HEK293T (cell line): ENCODE data around the gene NUDT22.

ENCODE experiments used
- CTCF ChIA-PET: fragments of 350-600 bp; formaldehyde crosslinking; extraction: SDS; loops from one replicate; lab custom pipeline; 2021; ENCODE audit warnings: antibody characterized with exemption, inconsistent platforms; lab: Yijun Ruan, JAX
- POLR2A ChIA-PET: fragments of 350-600 bp; formaldehyde crosslinking; extraction: SDS; loops from one replicate; lab custom pipeline; 2020; ENCODE audit warnings: antibody characterized with exemption, inconsistent platforms; lab: Yijun Ruan, JAX
- DNase-seq: peaks from one replicate; pipeline ENCODE4 v3.0.0; 2012; ENCODE audit warnings: mixed read lengths; ENCODE audit errors: extremely low spot score
- ARNT ChIP-seq: fragments of 450-650 bp; IDR thresholded peaks from 2 replicates; pipeline ENCODE4 v1.6.1; 2017; ENCODE audit warnings: mild to moderate bottlenecking
- BHLHE40 ChIP-seq: fragments of 450-650 bp; IDR thresholded peaks from 2 replicates; pipeline ENCODE4 v1.6.1; 2016; ENCODE audit warnings: mild to moderate bottlenecking, moderate library complexity, borderline replicate concordance
- CTBP1 ChIP-seq: fragments of 450-650 bp; IDR thresholded peaks from 2 replicates; pipeline ENCODE4 v1.6.1; 2016; ENCODE audit warnings: borderline replicate concordance
- ELF4 ChIP-seq: fragments of 450-650 bp; IDR thresholded peaks from 2 replicates; pipeline ENCODE4 v1.6.1; 2017; ENCODE audit warnings: antibody characterized with exemption
- FOXA1 ChIP-seq: fragments of 450-650 bp; IDR thresholded peaks from 2 replicates; pipeline ENCODE4 v1.6.1; 2016; ENCODE audit warnings: mild to moderate bottlenecking
- FOXK2 ChIP-seq: fragments of 450-650 bp; IDR thresholded peaks from 2 replicates; pipeline ENCODE4 v1.6.1; 2016; ENCODE audit warnings: mild to moderate bottlenecking
- FOXM1 ChIP-seq: fragments of 450-650 bp; IDR thresholded peaks from 2 replicates; pipeline ENCODE4 v1.6.1; 2017; ENCODE audit warnings: mild to moderate bottlenecking, borderline replicate concordance
- HDGF ChIP-seq: fragments of 450-650 bp; IDR thresholded peaks from 2 replicates; pipeline ENCODE4 v1.6.1; 2017; ENCODE audit warnings: antibody characterized with exemption, borderline replicate concordance
- L3MBTL2 ChIP-seq: fragments of 450-650 bp; conservative IDR thresholded peaks from 2 replicates; pipeline ENCODE4 v1.6.1; 2016; ENCODE audit warnings: mild to moderate bottlenecking
- LEF1 ChIP-seq: fragments of 450-650 bp; IDR thresholded peaks from 2 replicates; pipeline ENCODE4 v1.6.1; 2017; ENCODE audit warnings: mild to moderate bottlenecking, borderline replicate concordance
- NFRKB ChIP-seq: fragments of 450-650 bp; IDR thresholded peaks from 2 replicates; pipeline ENCODE4 v1.6.1; 2016; ENCODE audit warnings: mild to moderate bottlenecking, moderate library complexity
- SP1 ChIP-seq: fragments of 450-650 bp; IDR thresholded peaks from 2 replicates; pipeline ENCODE4 v1.6.1; 2017
- SUZ12 ChIP-seq: fragments of 450-650 bp; IDR thresholded peaks from 2 replicates; pipeline ENCODE4 v1.6.1; 2016; ENCODE audit warnings: mild to moderate bottlenecking
- TARDBP ChIP-seq: fragments of 450-650 bp; IDR thresholded peaks from 2 replicates; pipeline ENCODE4 v1.6.1; 2016
- ZNF384 ChIP-seq: fragments of 450-650 bp; IDR thresholded peaks from 2 replicates; pipeline ENCODE4 v1.6.1; 2016
- TF ChIP-seq, protein P1 (sequence below): fragments of 450-650 bp; IDR thresholded peaks from 2 replicates; pipeline ENCODE4 v1.6.1; 2016

Gene NUDT22

DNA sequence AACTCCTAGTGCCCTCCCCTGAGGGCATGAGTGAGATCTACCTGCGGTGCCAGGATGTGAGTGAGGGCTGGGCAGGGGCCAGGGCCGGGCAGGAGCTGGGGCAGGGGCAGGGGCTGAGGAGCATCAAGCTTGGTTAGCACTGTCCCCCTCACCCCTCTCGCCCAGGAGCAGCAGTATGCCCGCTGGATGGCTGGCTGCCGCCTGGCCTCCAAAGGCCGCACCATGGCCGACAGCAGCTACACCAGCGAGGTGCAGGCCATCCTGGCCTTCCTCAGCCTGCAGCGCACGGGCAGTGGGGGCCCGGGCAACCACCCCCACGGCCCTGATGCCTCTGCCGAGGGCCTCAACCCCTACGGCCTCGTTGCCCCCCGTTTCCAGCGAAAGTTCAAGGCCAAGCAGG, 5.8 kb upstream of the NUDT22 start:
- DNase-seq: no peak
- TF ChIP-seq HDGF (no peak), ARNT (no peak), LEF1 (no peak), SUZ12 (no peak), BHLHE40 (no peak), NFRKB (no peak), TARDBP (no peak), ZNF384 (no peak)
- ChIA-PET POLR2A (no interaction called here), CTCF (no interaction called here)

DNA sequence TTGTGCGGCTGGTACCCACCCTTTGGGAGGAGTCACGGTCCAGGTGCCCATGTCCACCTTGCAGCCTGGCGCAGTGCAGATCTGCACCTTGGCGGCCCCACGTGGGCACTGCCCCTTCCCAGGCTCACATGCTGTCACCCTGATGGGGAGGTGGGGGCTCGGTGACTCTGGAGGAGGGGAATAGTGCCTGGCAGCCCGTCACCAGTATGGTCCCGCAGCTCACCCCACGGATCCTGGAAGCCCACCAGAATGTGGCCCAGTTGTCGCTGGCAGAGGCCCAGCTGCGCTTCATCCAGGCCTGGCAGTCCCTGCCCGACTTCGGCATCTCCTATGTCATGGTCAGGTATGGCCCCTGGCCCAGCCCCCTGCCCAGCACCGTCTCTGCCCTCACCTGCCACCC, 5.3 kb upstream of the NUDT22 start:
- DNase-seq: no peak
- ChIA-PET POLR2A (no interaction called here), CTCF (no interaction called here)
- TF ChIP-seq FOXK2 (no peak), ELF4 (no peak), SUZ12 (no peak), NFRKB (no peak), TARDBP (no peak), LEF1 (no peak), FOXA1 (no peak), CTBP1 (no peak), FOXM1 (no peak), ARNT (no peak), SP1 (no peak), L3MBTL2 (no peak), BHLHE40 (no peak), ZNF384 (no peak), HDGF (no peak)
- TF ChIP-seq, protein P1, sequence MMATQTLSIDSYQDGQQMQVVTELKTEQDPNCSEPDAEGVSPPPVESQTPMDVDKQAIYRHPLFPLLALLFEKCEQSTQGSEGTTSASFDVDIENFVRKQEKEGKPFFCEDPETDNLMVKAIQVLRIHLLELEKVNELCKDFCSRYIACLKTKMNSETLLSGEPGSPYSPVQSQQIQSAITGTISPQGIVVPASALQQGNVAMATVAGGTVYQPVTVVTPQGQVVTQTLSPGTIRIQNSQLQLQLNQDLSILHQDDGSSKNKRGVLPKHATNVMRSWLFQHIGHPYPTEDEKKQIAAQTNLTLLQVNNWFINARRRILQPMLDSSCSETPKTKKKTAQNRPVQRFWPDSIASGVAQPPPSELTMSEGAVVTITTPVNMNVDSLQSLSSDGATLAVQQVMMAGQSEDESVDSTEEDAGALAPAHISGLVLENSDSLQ: no peak

DNA sequence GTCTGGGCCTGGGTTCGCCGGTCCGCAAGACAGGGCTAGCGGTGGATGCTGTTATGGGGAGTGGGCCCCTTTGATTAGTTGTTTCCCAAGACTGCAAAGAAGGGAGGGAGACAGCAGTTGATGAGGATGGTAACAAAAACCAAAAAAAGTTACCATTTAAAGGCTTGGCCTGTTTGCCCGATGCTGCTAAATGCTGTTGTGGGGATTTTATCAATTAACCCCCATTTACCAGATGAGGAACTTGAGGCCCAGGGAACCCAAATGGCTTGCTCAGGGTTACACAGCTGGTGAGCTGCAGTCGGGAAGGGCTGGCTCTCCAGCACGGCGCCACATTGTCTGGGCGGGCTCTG, 3.4 kb upstream of the NUDT22 start:
- POLR2A ChIA-PET: interaction anchor here (2.5 kb wide), 1 partner anchor 37 kb away, joined by 8 read pairs; the partner anchor contains the start of gene STIP1
- DNase-seq: no peak
- TF ChIP-seq LEF1 (no peak), FOXM1 (no peak), L3MBTL2 (no peak), SUZ12 (no peak), TARDBP (no peak), FOXA1 (no peak)
- CTCF ChIA-PET: no interaction called here

DNA sequence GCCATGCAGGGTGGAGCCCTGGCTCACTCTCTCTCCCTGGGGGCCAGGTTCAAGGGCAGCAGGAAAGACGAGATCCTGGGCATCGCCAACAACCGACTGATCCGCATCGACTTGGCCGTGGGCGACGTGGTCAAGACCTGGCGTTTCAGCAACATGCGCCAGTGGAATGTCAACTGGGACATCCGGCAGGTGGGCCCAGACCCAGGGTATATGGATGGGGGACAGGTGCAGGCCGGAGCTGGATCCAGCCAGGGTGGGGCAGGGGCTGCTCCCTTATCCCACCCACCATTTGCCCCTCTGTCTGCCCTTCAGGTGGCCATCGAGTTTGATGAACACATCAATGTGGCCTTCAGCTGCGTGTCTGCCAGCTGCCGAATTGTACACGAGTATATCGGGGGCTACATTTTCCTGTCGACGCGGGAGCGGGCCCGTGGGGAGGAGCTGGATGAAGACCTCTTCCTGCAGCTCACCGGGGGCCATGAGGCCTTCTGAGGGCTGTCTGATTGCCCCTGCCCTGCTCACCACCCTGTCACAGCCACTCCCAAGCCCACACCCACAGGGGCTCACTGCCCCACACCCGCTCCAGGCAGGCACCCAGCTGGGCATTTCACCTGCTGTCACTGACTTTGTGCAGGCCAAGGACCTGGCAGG, 2.9 kb upstream of the NUDT22 start:
- no peak for DNase-seq
- CTCF ChIA-PET: interaction anchor here (1.7 kb wide), 1 partner anchor 19 kb away, joined by 4 read pairs; no protein-coding TSS in a partner anchor
- TF ChIP-seq NFRKB (no peak), ELF4 (no peak), FOXA1 (no peak), ZNF384 (no peak), HDGF (no peak), SUZ12 (no peak), LEF1 (no peak), L3MBTL2 (no peak), ARNT (no peak), SP1 (no peak), FOXM1 (no peak), CTBP1 (no peak), TARDBP (no peak)
- TF ChIP-seq, protein P1: no peak
- POLR2A ChIA-PET: interaction anchor here (0.6 to 2.5 kb wide), 3 partner anchors 12 to 38 kb away, joined by 3 to 8 read pairs (median 5); partner anchors contain the start of genes FKBP2 and STIP1

DNA sequence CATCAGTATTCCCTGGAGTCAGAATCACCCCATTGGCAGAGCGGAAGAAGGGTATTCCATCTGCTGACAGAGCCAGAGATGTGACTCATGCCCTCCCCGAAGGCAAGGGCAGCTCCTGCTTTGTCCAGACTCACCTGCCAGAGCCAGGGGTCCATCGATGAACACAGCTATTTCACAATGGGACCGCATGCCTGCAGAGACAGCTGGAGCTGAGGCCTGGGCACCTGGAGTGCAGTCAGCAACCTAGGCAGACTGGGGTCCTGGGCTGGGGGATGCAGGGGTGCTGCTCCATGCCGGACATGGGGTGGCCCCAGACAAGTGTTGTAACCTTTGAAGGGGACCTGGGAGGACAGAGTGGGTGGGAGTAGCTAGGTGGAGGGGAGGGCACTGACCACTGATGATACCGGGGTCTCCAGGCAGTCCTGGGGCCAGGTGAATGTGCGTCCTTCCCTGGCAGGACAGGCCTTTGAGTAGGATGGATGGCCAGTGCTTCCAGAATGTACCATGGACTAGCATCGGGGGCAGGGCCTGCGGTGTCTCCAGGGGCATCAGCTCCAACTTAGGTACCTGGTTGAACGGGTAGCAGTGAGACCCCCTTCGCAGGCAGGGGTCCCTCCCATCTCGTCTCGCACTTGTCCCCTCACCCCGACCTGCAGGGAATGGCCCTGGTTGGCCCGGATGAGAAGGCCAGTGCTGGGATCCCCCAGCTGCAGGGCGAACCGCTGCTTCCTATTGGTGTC, 1.8 kb upstream of the NUDT22 start:
- CTCF ChIA-PET: interaction anchor here (0.6 to 1.7 kb wide), 2 partner anchors 20 to 77 kb away, joined by 3 to 4 read pairs; no protein-coding TSS in a partner anchor
- POLR2A ChIA-PET: interaction anchor here (0.5 to 2.5 kb wide), 8 partner anchors 9 to 47 kb away, joined by 3 to 8 read pairs (median 4); partner anchors contain the start of genes FKBP2, STIP1 and VEGFB
- DNase-seq: no peak
- no peak for TF ChIP-seq ZNF384
- no peak for TF ChIP-seq LEF1
- no peak for TF ChIP-seq TARDBP
- TF ChIP-seq L3MBTL2: no peak
- TF ChIP-seq ARNT: no peak
- TF ChIP-seq CTBP1: no peak
- TF ChIP-seq, protein P1: no peak
- TF ChIP-seq HDGF: no peak
- TF ChIP-seq BHLHE40: no peak
- no peak for TF ChIP-seq SUZ12
- TF ChIP-seq ELF4: no peak
- TF ChIP-seq FOXM1: no peak
